Tibial nerve (tissue), 3 donors: ENCODE data around the gene RAB4B.
"Not testable (repeated sequence)": the region's sequence is repeated elsewhere in the genome, so short reads cannot be mapped to it uniquely, and the experiment has no call there.

Experiments used
- POLR2A ChIP-seq, 2 donors: fragments of 450-650 bp; IDR thresholded peaks; one replicate each; pipeline ENCODE4 v1.6.1; 2017; ENCODE audit warnings: antibody characterized with exemption in 2 of 2, mild to moderate bottlenecking in 2 of 2, moderate library complexity in 2 of 2
- TF ChIP-seq, protein P1 (sequence below), 5 experiments: fragments of 200-600 bp in 3 of 5; fragments of 450-650 bp in 2 of 5; sonication (generic) in 3 of 5; IDR thresholded peaks; one replicate each; pipeline ENCODE4 v1.5.1; 2016 to 2019; ENCODE audit warnings: antibody characterized with exemption in 5 of 5, mild to moderate bottlenecking in 3 of 5, moderate library complexity in 2 of 5

DNA sequence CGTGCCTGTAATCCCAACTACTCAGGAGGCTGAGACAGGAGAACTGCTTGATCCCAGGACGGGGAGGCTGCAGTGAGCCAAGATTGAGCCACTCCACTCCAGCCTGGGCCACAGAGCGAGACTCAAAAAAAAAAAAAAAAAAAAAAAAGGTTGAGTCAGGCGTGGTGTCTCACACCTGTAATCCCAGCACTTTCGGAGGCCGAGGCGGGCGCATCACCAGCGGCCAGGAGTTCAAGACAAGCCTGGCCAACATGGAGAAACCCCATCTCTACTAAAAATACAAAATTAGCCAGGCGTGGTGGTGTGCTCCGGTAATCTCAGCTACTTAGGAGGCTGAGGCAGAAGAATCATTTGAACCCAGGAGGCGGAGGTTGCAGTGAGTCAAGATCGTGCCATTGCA, 11.7 kb upstream of the RAB4B start:
- TF ChIP-seq POLR2A (IDR thresholded peaks at IDR 0.05), result not testable (repeated sequence)
- TF ChIP-seq, protein P1, sequence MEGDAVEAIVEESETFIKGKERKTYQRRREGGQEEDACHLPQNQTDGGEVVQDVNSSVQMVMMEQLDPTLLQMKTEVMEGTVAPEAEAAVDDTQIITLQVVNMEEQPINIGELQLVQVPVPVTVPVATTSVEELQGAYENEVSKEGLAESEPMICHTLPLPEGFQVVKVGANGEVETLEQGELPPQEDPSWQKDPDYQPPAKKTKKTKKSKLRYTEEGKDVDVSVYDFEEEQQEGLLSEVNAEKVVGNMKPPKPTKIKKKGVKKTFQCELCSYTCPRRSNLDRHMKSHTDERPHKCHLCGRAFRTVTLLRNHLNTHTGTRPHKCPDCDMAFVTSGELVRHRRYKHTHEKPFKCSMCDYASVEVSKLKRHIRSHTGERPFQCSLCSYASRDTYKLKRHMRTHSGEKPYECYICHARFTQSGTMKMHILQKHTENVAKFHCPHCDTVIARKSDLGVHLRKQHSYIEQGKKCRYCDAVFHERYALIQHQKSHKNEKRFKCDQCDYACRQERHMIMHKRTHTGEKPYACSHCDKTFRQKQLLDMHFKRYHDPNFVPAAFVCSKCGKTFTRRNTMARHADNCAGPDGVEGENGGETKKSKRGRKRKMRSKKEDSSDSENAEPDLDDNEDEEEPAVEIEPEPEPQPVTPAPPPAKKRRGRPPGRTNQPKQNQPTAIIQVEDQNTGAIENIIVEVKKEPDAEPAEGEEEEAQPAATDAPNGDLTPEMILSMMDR (IDR thresholded peaks at IDR 0.05), result not testable (repeated sequence)
